Measurements from ENCODE around the gene ING3. TPM values are rescaled to one million over a fixed set of nuclear protein-coding genes. Genes with fewer than 3 reads are reported as not detected.
A peak's percentile ranks its signal among the peaks of the same experiment; 100 is the strongest.

ING3 gene
- total and polyA plus RNA-seq, 9 of the 15 experiments (the other 6 are each of a cell fraction or from before 2014, with no cell fraction given), result 22.8 to 233 (median 50.4) TPM

DNA sequence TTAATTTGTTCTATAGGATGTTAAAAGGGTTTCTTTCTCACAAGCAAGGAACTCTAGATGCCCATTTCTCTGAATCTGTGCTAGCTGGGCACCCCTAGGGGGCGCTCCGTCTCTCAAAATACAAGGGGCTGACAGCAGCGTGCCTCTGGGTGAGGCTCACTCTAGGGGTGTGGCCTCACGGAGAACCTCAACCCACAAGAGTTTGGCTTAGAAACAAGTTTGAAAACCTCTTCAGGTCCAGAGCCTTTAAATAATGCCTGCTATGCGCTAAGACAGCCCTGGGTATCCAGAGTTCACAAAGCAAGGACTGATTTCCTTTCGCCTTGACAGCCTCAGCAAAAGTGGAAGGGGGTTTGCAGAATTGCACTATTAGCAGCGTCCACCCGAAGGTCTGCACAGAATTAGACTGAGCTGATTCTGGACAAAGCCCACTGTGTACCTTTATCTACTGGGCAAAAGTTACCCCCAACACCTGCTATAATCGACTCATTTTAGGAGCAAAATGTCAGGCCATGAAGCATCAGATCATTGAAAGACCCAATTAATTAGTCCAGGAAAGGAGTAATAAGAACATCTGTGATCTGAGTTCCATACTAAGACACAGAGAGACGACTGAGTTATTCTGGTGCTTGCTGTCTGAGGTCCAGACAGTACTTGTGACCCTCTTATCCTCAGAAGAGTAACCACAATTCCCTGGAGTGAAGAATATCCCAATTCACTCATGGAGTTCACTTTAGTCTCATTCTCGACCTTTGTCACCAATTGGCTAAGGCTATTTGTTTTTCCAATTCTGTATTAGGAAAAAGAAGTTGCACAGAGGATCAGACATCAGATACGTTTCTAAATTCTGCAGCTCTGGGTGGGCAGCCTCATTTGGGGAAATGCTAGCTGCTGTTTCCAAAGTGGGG, 37.4 kb downstream of the ING3 start (continued):
- TF ChIP-seq ZBTB34 (CRISPR knock-in tag; IDR thresholded peaks at IDR 0.05) (no peak), NONO (IDR thresholded peaks at IDR 0.05; ENCODE audit: low read depth in 2 of 2, low read length in 1 of 2) (peak in 1 of 2 experiments; percentile 39; a peak in 1 of 4 replicates), TRIM28 (IDR thresholded peaks at IDR 0.05) (0 out of 2 replicates have a peak, but pooled peaks have one; percentile 24), FIP1L1 (IDR thresholded peaks at IDR 0.05; ENCODE audit: low read depth, low read length, poor library complexity, severe bottlenecking) (no peak), RAD21 (CRISPR knock-in tag; conservative IDR thresholded peaks at IDR 0.05 in 1 of 2, IDR thresholded peaks at IDR 0.05 in 1 of 2) (peak; percentile 98 to 99), GTF2F1 (IDR thresholded peaks at IDR 0.05; ENCODE audit: low read depth, low read length) (peak; percentile 79; the same call in 1 of the 2 replicates), SMAD3 (CRISPR knock-in tag; conservative IDR thresholded peaks at IDR 0.05) (no peak), ESRRA (IDR thresholded peaks at IDR 0.05; ENCODE audit: borderline replicate concordance, low read depth) (peak; percentile 51; the same call in 1 of the 2 replicates), BRD4 (IDR thresholded peaks at IDR 0.05) (no peak), SRSF9 (IDR thresholded peaks at IDR 0.05; ENCODE audit: borderline replicate concordance, low read depth, low read length) (no peak), ZNF57 (CRISPR knock-in tag; IDR thresholded peaks at IDR 0.05) (no peak), NFIX (CRISPR knock-in tag; IDR thresholded peaks at IDR 0.05; ENCODE audit: low read depth) (no peak), ELF2 (CRISPR knock-in tag; IDR thresholded peaks at IDR 0.05) (no peak), RNF2 (IDR thresholded peaks at IDR 0.05) (peak; percentile 51; the same call in 1 of the 2 replicates), TARDBP (IDR thresholded peaks at IDR 0.05) (no peak), ZSCAN29 (IDR thresholded peaks at IDR 0.05) (no peak), KHSRP (IDR thresholded peaks at IDR 0.05) (no peak), NFE2 (IDR thresholded peaks at IDR 0.05; ENCODE audit: low read depth) (peak; percentile 6; the same call in 1 of the 2 replicates), POLR2H (tag; IDR thresholded peaks at IDR 0.05; ENCODE audit: low read depth) (no peak)
- TF ChIP-seq, protein P1, sequence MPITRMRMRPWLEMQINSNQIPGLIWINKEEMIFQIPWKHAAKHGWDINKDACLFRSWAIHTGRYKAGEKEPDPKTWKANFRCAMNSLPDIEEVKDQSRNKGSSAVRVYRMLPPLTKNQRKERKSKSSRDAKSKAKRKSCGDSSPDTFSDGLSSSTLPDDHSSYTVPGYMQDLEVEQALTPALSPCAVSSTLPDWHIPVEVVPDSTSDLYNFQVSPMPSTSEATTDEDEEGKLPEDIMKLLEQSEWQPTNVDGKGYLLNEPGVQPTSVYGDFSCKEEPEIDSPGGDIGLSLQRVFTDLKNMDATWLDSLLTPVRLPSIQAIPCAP (CRISPR knock-in tag; IDR thresholded peaks at IDR 0.05; ENCODE audit: borderline replicate concordance), result no peak
- TF ChIP-seq, protein P2, sequence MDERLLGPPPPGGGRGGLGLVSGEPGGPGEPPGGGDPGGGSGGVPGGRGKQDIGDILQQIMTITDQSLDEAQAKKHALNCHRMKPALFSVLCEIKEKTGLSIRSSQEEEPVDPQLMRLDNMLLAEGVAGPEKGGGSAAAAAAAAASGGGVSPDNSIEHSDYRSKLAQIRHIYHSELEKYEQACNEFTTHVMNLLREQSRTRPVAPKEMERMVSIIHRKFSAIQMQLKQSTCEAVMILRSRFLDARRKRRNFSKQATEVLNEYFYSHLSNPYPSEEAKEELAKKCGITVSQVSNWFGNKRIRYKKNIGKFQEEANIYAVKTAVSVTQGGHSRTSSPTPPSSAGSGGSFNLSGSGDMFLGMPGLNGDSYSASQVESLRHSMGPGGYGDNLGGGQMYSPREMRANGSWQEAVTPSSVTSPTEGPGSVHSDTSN (CRISPR knock-in tag; IDR thresholded peaks at IDR 0.05; ENCODE audit: low read depth), result no peak
- TF ChIP-seq, protein P2 (tag; conservative IDR thresholded peaks at IDR 0.05; ENCODE audit: low read depth), result no peak; the same call in 1 of the 2 replicates
